Measurements from ENCODE around the gene OVCH1. TPM values are rescaled to one million over a fixed set of nuclear protein-coding genes. Genes with fewer than 3 reads are reported as not detected.
"Not testable (repeated sequence)": the region's sequence is repeated elsewhere in the genome, so short reads cannot be mapped to it uniquely, and the experiment has no call there.

Gene OVCH1
- total RNA-seq, 1 experiment from 2014 or later = not detected

DNA sequence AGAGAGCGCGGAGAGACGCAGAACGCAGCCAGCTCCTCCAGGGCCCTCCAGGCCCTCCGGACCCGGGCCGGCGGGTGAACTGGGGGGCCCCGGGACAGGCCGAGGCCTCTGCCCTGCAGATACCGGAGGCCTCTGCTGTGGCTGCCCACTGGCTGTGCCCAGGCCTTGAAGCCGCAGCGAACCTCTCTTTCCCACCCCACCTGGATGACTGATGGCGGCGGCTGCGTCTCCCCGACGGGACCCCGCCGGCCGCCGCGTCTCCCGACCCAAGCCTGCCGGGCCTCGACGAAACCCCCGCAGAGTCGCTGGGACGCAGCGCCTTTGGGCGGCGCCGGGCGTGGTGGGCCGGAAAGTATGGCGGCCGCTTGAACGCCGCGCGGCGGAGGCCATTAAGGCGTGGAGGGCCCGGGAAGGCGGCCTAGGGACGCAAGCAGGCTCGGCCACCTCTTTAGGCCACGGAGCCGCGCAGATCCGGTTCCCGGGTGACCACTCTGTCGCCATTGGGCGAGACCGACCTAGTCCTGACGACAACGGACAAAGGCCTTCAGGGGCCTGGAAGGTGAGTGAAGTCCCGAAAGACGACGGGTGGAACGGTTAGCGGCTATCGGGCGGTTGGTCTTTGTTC, 108.1 kb downstream of the OVCH1 start:
- H3K4me1 Mint-ChIP-seq = no peaks in the 10 kb centered on the region
- H3K27ac ChIP-seq (ENCODE audit: insufficient read length, low read depth, low read length) = no peak overlapping the region
- H3K18ac ChIP-seq (ENCODE audit: insufficient read length, low read depth, low read length) = no peak overlapping the region
- H4K8ac ChIP-seq (replicated peaks; ENCODE audit: insufficient read length, low read depth, low read length) = no peak overlapping the region
- H3K79me1 ChIP-seq (ENCODE audit: insufficient read depth, low read depth, low read length, poor library complexity, severe bottlenecking) = no peaks in the 10 kb centered on the region
- no peak overlapping the region for H3K27ac Mint-ChIP-seq
- WGBS (ENCODE audit: extremely low coverage, insufficient read length, low lambda C conversion rate) = no CpG with 5 or more reads among the region's 65 CpGs
- no peak overlapping the region for H2BK20ac ChIP-seq (ENCODE audit: low read depth, low read length, poor library complexity, severe bottlenecking)
- H3K56ac ChIP-seq (ENCODE audit: insufficient read length, low read depth, low read length) = no peak overlapping the region
- no peak overlapping the region for H2AFZ ChIP-seq (ENCODE audit: low read length)
- H4K91ac ChIP-seq (ENCODE audit: insufficient read length, low read depth, low read length) = no peak overlapping the region
- no peaks in the 10 kb centered on the region for H3K27me3 Mint-ChIP-seq (ENCODE audit: low read depth)
- no peaks in the 10 kb centered on the region for H3K4me1 ChIP-seq (ENCODE audit: insufficient read depth, low read length)
- H3K9ac ChIP-seq (ENCODE audit: extremely low read depth, insufficient read length, low read length) = no peak overlapping the region
- no peak overlapping the region for H3T11ph ChIP-seq (ENCODE audit: low read length)
- no peak for TF ChIP-seq CTCF (conservative IDR thresholded peaks at IDR 0.05)
- H3K23me2 ChIP-seq (ENCODE audit: insufficient read length, low read depth, low read length, poor library complexity, severe bottlenecking) = no peaks in the 10 kb centered on the region
- no peaks in the 10 kb centered on the region; a peak in 1 of 5 replicates for H3K9me3 Mint-ChIP-seq
- H3K79me2 ChIP-seq (ENCODE audit: insufficient read depth, low read length) = no peaks in the 10 kb centered on the region
- H3K36me3 Mint-ChIP-seq (ENCODE audit: insufficient read depth in 1 of 3, low read depth in 3 of 3) = no peaks in the 10 kb centered on the region; a peak in 1 of 7 replicates
- H2BK120ac ChIP-seq (ENCODE audit: low read depth, low read length, poor library complexity, severe bottlenecking) = no peak overlapping the region
- H3K23ac ChIP-seq (ENCODE audit: insufficient read length, low read depth, low read length) = no peak overlapping the region
- no peak overlapping the region for H2BK5ac ChIP-seq (ENCODE audit: insufficient read length, low read length)
- H4K5ac ChIP-seq (ENCODE audit: insufficient read length, low read depth, low read length) = no peak overlapping the region
- no peak overlapping the region for H2BK15ac ChIP-seq (ENCODE audit: low read depth, low read length)
- no peaks in the 10 kb centered on the region for H3K9me3 ChIP-seq (ENCODE audit: control insufficient read depth, low read depth, low read length)
- H2BK12ac ChIP-seq (ENCODE audit: insufficient read length, low read depth, low read length) = no peak overlapping the region
- H4K20me1 ChIP-seq (ENCODE audit: control insufficient read depth, insufficient read depth, insufficient read length) = no peaks in the 10 kb centered on the region
- DNase-seq = peak; percentile 29
- no peaks in the 10 kb centered on the region for H3K27me3 ChIP-seq (ENCODE audit: insufficient read depth, low read length)
- H3K4me3 Mint-ChIP-seq = no peak overlapping the region
- H3K4ac ChIP-seq (ENCODE audit: low read depth, low read length) = no peak overlapping the region
- no peak overlapping the region for H3K4me2 ChIP-seq (ENCODE audit: insufficient read depth, insufficient read length, low read length)
- no peak overlapping the region for H3K14ac ChIP-seq (ENCODE audit: insufficient read depth, low read length)
- no peak overlapping the region for H2AK5ac ChIP-seq (ENCODE audit: insufficient read length, low read length)

- not testable (repeated sequence) for H3K4me1 Mint-ChIP-seq; H3T11ph ChIP-seq (ENCODE audit: low read length); H3K18ac ChIP-seq (ENCODE audit: insufficient read length, low read depth, low read length); H2BK120ac ChIP-seq (ENCODE audit: low read depth, low read length, poor library complexity, severe bottlenecking); H4K5ac ChIP-seq (ENCODE audit: insufficient read length, low read depth, low read length); H2BK15ac ChIP-seq (ENCODE audit: low read depth, low read length); H3K14ac ChIP-seq (ENCODE audit: insufficient read depth, low read length); H3K27ac ChIP-seq (ENCODE audit: insufficient read length, low read depth, low read length); H2BK5ac ChIP-seq (ENCODE audit: insufficient read length, low read length); H4K20me1 ChIP-seq (ENCODE audit: control insufficient read depth, insufficient read depth, insufficient read length); H3K36me3 Mint-ChIP-seq (ENCODE audit: insufficient read depth in 1 of 3, low read depth in 3 of 3); H3K27me3 Mint-ChIP-seq (ENCODE audit: low read depth); H2BK12ac ChIP-seq (ENCODE audit: insufficient read length, low read depth, low read length); H3K9ac ChIP-seq (ENCODE audit: extremely low read depth, insufficient read length, low read length); H3K79me2 ChIP-seq (ENCODE audit: insufficient read depth, low read length); H4K91ac ChIP-seq (ENCODE audit: insufficient read length, low read depth, low read length); H3K9me3 ChIP-seq (ENCODE audit: control insufficient read depth, low read depth, low read length); H3K9me3 Mint-ChIP-seq; H3K4ac ChIP-seq (ENCODE audit: low read depth, low read length); H3K23ac ChIP-seq (ENCODE audit: insufficient read length, low read depth, low read length); H2AFZ ChIP-seq (ENCODE audit: low read length); H3K4me2 ChIP-seq (ENCODE audit: insufficient read depth, insufficient read length, low read length); H2AK5ac ChIP-seq (ENCODE audit: insufficient read length, low read length); H3K27ac Mint-ChIP-seq; H3K56ac ChIP-seq (ENCODE audit: insufficient read length, low read depth, low read length); H3K23me2 ChIP-seq (ENCODE audit: insufficient read length, low read depth, low read length, poor library complexity, severe bottlenecking); H3K4me1 ChIP-seq (ENCODE audit: insufficient read depth, low read length); H4K8ac ChIP-seq (replicated peaks; ENCODE audit: insufficient read length, low read depth, low read length); H3K4me3 Mint-ChIP-seq; H3K27me3 ChIP-seq (ENCODE audit: insufficient read depth, low read length); H3K79me1 ChIP-seq (ENCODE audit: insufficient read depth, low read depth, low read length, poor library complexity, severe bottlenecking); H2BK20ac ChIP-seq (ENCODE audit: low read depth, low read length, poor library complexity, severe bottlenecking); DNase-seq
- no CpG with 5 or more reads among the region's 36 CpGs for WGBS (ENCODE audit: extremely low coverage, insufficient read length, low lambda C conversion rate)
These were observed 111.3 kb downstream of the OVCH1 start for GRCh38 chr12:29386084-29386680.
